ENCODE measurements around the gene TMEM87B. TPM values are rescaled to one million over a fixed set of nuclear protein-coding genes. Genes with fewer than 3 reads are reported as not detected.
A peak's percentile ranks its signal among the peaks of the same experiment; 100 is the strongest.

Gene TMEM87B
- total RNA-seq, 1 experiment from 2014 or later = 10.6 TPM

DNA sequence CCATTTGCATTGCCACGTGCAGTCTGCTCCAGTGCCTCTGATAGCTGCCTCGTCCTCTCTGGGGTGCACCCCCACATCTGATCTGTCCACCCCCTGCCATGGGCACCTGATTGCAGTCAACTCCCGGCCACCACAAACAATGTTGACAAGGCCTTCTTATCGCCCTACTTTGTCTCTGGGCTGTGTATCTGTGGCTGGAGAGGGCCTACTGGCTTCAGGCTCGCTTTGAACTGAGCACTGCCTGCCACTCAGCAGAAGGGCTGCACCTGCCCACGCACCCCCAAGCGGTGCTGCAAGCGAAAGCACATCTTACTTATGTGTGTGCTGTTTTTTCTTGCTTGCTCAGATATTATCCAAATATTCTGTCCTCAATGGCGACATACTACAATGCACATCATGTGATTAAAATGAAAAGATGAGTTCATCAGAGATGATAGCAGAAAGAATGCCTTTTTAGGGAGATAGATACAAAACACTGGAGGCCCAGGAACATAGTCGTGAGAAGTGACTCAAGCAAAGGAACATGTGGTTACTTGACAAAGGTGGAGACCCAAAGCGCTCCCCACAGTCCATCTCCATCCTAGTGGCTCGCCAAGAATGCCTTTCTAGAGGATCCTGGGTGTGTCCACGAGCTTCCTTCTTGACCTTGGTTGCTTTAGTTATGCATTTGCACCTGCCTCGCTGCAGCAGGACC lies 111.9 kb downstream of the TMEM87B start:
- H3K9me3 Mint-ChIP-seq = no peaks in the 10 kb centered on the region
- no peak overlapping the region for H3K4me3 Mint-ChIP-seq
- no peaks in the 10 kb centered on the region for H3K27me3 Mint-ChIP-seq (ENCODE audit: low read depth)
- peaks cover 8% of the 10 kb centered on the region for H3K4me1 Mint-ChIP-seq
- ChIA-PET POLR2A (no interaction called here), CTCF (no interaction called here)
- ATAC-seq = no peak
- no peak for TF ChIP-seq ZBTB21 (CRISPR knock-in tag; IDR thresholded peaks at IDR 0.05; ENCODE audit: borderline replicate concordance)
- TF ChIP-seq CREB1 (CRISPR knock-in tag; IDR thresholded peaks at IDR 0.05) = no peak
- TF ChIP-seq, protein P1, sequence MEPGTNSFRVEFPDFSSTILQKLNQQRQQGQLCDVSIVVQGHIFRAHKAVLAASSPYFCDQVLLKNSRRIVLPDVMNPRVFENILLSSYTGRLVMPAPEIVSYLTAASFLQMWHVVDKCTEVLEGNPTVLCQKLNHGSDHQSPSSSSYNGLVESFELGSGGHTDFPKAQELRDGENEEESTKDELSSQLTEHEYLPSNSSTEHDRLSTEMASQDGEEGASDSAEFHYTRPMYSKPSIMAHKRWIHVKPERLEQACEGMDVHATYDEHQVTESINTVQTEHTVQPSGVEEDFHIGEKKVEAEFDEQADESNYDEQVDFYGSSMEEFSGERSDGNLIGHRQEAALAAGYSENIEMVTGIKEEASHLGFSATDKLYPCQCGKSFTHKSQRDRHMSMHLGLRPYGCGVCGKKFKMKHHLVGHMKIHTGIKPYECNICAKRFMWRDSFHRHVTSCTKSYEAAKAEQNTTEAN (CRISPR knock-in tag; IDR thresholded peaks at IDR 0.05) = no peak
- TF ChIP-seq ZNF121 (CRISPR knock-in tag; IDR thresholded peaks at IDR 0.05) = no peak
- no peak for TF ChIP-seq MYBL2 (CRISPR knock-in tag; IDR thresholded peaks at IDR 0.05)
- TF ChIP-seq ATF3 (CRISPR knock-in tag; conservative IDR thresholded peaks at IDR 0.05) = no peak
- no peak for TF ChIP-seq ETV6 (CRISPR knock-in tag; IDR thresholded peaks at IDR 0.05)
- TF ChIP-seq KAT7 (CRISPR knock-in tag; IDR thresholded peaks at IDR 0.05; ENCODE audit: borderline replicate concordance) = no peak
- TF ChIP-seq, protein P2, sequence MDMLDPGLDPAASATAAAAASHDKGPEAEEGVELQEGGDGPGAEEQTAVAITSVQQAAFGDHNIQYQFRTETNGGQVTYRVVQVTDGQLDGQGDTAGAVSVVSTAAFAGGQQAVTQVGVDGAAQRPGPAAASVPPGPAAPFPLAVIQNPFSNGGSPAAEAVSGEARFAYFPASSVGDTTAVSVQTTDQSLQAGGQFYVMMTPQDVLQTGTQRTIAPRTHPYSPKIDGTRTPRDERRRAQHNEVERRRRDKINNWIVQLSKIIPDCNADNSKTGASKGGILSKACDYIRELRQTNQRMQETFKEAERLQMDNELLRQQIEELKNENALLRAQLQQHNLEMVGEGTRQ (CRISPR knock-in tag; IDR thresholded peaks at IDR 0.05) = no peak
- no peak for TF ChIP-seq NFE2L1 (CRISPR knock-in tag; IDR thresholded peaks at IDR 0.05)
- TF ChIP-seq, protein P3, sequence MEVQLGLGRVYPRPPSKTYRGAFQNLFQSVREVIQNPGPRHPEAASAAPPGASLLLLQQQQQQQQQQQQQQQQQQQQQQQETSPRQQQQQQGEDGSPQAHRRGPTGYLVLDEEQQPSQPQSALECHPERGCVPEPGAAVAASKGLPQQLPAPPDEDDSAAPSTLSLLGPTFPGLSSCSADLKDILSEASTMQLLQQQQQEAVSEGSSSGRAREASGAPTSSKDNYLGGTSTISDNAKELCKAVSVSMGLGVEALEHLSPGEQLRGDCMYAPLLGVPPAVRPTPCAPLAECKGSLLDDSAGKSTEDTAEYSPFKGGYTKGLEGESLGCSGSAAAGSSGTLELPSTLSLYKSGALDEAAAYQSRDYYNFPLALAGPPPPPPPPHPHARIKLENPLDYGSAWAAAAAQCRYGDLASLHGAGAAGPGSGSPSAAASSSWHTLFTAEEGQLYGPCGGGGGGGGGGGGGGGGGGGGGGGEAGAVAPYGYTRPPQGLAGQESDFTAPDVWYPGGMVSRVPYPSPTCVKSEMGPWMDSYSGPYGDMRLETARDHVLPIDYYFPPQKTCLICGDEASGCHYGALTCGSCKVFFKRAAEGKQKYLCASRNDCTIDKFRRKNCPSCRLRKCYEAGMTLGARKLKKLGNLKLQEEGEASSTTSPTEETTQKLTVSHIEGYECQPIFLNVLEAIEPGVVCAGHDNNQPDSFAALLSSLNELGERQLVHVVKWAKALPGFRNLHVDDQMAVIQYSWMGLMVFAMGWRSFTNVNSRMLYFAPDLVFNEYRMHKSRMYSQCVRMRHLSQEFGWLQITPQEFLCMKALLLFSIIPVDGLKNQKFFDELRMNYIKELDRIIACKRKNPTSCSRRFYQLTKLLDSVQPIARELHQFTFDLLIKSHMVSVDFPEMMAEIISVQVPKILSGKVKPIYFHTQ (CRISPR knock-in tag; IDR thresholded peaks at IDR 0.05) = no peak
- no peak for TF ChIP-seq ZNF317 (CRISPR knock-in tag; IDR thresholded peaks at IDR 0.05; ENCODE audit: borderline replicate concordance, low read depth)
- TF ChIP-seq, protein P4, sequence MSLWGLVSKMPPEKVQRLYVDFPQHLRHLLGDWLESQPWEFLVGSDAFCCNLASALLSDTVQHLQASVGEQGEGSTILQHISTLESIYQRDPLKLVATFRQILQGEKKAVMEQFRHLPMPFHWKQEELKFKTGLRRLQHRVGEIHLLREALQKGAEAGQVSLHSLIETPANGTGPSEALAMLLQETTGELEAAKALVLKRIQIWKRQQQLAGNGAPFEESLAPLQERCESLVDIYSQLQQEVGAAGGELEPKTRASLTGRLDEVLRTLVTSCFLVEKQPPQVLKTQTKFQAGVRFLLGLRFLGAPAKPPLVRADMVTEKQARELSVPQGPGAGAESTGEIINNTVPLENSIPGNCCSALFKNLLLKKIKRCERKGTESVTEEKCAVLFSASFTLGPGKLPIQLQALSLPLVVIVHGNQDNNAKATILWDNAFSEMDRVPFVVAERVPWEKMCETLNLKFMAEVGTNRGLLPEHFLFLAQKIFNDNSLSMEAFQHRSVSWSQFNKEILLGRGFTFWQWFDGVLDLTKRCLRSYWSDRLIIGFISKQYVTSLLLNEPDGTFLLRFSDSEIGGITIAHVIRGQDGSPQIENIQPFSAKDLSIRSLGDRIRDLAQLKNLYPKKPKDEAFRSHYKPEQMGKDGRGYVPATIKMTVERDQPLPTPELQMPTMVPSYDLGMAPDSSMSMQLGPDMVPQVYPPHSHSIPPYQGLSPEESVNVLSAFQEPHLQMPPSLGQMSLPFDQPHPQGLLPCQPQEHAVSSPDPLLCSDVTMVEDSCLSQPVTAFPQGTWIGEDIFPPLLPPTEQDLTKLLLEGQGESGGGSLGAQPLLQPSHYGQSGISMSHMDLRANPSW (CRISPR knock-in tag; conservative IDR thresholded peaks at IDR 0.05; ENCODE audit: low read depth) = no peak
- TF ChIP-seq ZNF219 (CRISPR knock-in tag; IDR thresholded peaks at IDR 0.05; ENCODE audit: borderline replicate concordance) = no peak
- DNase-seq (ENCODE audit: low spot score) = no peak
- H3K36me3 Mint-ChIP-seq = no peaks in the 10 kb centered on the region
- no peak overlapping the region for H3K27ac Mint-ChIP-seq

GRCh38 chr2:112168422-112169124 lies 113.5 kb downstream of the TMEM87B start:
- H3K27ac Mint-ChIP-seq = no peak overlapping the region
- TF ChIP-seq GABPB1 (CRISPR knock-in tag; IDR thresholded peaks at IDR 0.05) = 0 out of 2 replicates have a peak, but pooled peaks have one; percentile 12
- no peak for TF ChIP-seq SP1 (CRISPR knock-in tag; conservative IDR thresholded peaks at IDR 0.05)
- POLR2A ChIA-PET = no interaction called here
- CTCF ChIA-PET = interaction anchor here (0.6 kb wide), 1 partner anchor 9 kb away, joined by 3 read pairs; no protein-coding TSS in a partner anchor
- peaks cover 8% of the 10 kb centered on the region for H3K4me1 Mint-ChIP-seq
- DNase-seq (ENCODE audit: low spot score) = no peak
- H3K27me3 Mint-ChIP-seq (ENCODE audit: low read depth) = no peaks in the 10 kb centered on the region
- no peaks in the 10 kb centered on the region for H3K9me3 Mint-ChIP-seq
- no peak overlapping the region for H3K4me3 Mint-ChIP-seq
- ATAC-seq = no peak
- no peaks in the 10 kb centered on the region for H3K36me3 Mint-ChIP-seq

Other genes starting within 250 kb of the TMEM87B start
- 96.9 to 122 TPM (median 97.1 TPM) in 3 replicates for gene ANAPC1, start 171.1 kb upstream of the TMEM87B start, total RNA-seq (2021)
- gene MERTK, start 156.7 kb upstream of the TMEM87B start, total RNA-seq (2021) = 5.7 to 7.3 TPM (median 6.9 TPM) in 3 replicates
- gene FBLN7, start 83.1 kb downstream of the TMEM87B start, total RNA-seq (2021) = 0.55 to 0.96 TPM (median 0.80 TPM) in 3 replicates
- 5.7 to 9.9 TPM (median 7.0 TPM) in 3 replicates for gene ZC3H8, start 199.8 kb downstream of the TMEM87B start, total RNA-seq (2021)
- gene ZC3H6, start 220.3 kb downstream of the TMEM87B start, total RNA-seq (2021) = 10.0 to 13.0 TPM (median 11.8 TPM) in 3 replicates